ENCODE results near the gene SPATA16.

DNA sequence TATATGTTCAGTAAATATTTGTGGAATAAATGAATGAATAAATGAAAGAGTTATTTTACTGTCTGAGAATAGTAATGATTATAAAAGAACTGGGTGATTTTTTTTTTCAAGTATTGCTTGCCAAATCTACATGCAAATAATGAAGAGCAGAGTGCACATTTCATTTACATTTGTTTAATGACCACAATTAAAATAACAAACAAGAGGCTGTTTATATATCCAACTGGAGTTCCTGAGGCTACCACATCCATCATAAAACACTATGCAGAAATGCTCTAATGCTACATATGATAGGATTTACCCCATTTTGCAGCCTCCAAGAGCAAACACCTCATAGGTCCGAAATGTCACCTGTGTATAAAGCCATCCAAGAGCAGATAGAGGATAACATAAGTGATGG is 266.0 kb downstream of the SPATA16 start:
- TF ChIP-seq, protein P1, sequence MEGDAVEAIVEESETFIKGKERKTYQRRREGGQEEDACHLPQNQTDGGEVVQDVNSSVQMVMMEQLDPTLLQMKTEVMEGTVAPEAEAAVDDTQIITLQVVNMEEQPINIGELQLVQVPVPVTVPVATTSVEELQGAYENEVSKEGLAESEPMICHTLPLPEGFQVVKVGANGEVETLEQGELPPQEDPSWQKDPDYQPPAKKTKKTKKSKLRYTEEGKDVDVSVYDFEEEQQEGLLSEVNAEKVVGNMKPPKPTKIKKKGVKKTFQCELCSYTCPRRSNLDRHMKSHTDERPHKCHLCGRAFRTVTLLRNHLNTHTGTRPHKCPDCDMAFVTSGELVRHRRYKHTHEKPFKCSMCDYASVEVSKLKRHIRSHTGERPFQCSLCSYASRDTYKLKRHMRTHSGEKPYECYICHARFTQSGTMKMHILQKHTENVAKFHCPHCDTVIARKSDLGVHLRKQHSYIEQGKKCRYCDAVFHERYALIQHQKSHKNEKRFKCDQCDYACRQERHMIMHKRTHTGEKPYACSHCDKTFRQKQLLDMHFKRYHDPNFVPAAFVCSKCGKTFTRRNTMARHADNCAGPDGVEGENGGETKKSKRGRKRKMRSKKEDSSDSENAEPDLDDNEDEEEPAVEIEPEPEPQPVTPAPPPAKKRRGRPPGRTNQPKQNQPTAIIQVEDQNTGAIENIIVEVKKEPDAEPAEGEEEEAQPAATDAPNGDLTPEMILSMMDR (IDR thresholded peaks at IDR 0.05) = no peak
- TF ChIP-seq EZH2 (IDR thresholded peaks at IDR 0.05; ENCODE audit: borderline replicate concordance, insufficient read depth, low read depth, low read length, poor library complexity, severe bottlenecking) = no peak

All from B cell (primary cell).